Tibial nerve (tissue), 4 donors: ENCODE results near the gene GMPS.

Source experiments
- CTCF ChIP-seq, 5 experiments: fragments of 200-600 bp in 3 of 5; fragments of 450-650 bp in 2 of 5; sonication (generic) in 3 of 5; IDR thresholded peaks; one replicate each; pipeline ENCODE4 v1.5.1; 2016 to 2019; ENCODE audit warnings: antibody characterized with exemption in 5 of 5, mild to moderate bottlenecking in 3 of 5, moderate library complexity in 2 of 5
- EP300 ChIP-seq, 2 donors: sonication (generic); formaldehyde crosslinking; IDR thresholded peaks; one replicate each; pipeline ENCODE4 v1.6.1; 2017; ENCODE audit warnings: antibody characterized with exemption in 2 of 2, mild to moderate bottlenecking in 1 of 2
- POLR2A ChIP-seq, 2 donors: fragments of 450-650 bp; IDR thresholded peaks; one replicate each; pipeline ENCODE4 v1.6.1; 2017; ENCODE audit warnings: antibody characterized with exemption in 2 of 2, mild to moderate bottlenecking in 2 of 2, moderate library complexity in 2 of 2

GRCh38 chr3:155895379-155895900, 25.0 kb downstream of the GMPS start:
- TF ChIP-seq CTCF (IDR thresholded peaks at IDR 0.05) = no peak
- no peak for TF ChIP-seq POLR2A (IDR thresholded peaks at IDR 0.05)
- TF ChIP-seq EP300 (IDR thresholded peaks at IDR 0.05) = no peak
